ENCODE measurements around the gene MBNL1.

MBNL1 gene

GRCh38 chr3:152269831-152270734 is 1.4 kb downstream of the MBNL1 start:
- peak overlapping the region; percentile 93 for H3K4me3 ChIP-seq (ENCODE audit: low read depth, low read length)
- TF ChIP-seq KLF8 (tag by site-specific recombination; IDR thresholded peaks at IDR 0.05) (0 out of 2 replicates have a peak, but pooled peaks have one; percentile 11), KLF10 (tag by site-specific recombination; IDR thresholded peaks at IDR 0.05) (0 out of 2 replicates have a peak, but pooled peaks have one; percentile 52)
- TF ChIP-seq, protein P1, sequence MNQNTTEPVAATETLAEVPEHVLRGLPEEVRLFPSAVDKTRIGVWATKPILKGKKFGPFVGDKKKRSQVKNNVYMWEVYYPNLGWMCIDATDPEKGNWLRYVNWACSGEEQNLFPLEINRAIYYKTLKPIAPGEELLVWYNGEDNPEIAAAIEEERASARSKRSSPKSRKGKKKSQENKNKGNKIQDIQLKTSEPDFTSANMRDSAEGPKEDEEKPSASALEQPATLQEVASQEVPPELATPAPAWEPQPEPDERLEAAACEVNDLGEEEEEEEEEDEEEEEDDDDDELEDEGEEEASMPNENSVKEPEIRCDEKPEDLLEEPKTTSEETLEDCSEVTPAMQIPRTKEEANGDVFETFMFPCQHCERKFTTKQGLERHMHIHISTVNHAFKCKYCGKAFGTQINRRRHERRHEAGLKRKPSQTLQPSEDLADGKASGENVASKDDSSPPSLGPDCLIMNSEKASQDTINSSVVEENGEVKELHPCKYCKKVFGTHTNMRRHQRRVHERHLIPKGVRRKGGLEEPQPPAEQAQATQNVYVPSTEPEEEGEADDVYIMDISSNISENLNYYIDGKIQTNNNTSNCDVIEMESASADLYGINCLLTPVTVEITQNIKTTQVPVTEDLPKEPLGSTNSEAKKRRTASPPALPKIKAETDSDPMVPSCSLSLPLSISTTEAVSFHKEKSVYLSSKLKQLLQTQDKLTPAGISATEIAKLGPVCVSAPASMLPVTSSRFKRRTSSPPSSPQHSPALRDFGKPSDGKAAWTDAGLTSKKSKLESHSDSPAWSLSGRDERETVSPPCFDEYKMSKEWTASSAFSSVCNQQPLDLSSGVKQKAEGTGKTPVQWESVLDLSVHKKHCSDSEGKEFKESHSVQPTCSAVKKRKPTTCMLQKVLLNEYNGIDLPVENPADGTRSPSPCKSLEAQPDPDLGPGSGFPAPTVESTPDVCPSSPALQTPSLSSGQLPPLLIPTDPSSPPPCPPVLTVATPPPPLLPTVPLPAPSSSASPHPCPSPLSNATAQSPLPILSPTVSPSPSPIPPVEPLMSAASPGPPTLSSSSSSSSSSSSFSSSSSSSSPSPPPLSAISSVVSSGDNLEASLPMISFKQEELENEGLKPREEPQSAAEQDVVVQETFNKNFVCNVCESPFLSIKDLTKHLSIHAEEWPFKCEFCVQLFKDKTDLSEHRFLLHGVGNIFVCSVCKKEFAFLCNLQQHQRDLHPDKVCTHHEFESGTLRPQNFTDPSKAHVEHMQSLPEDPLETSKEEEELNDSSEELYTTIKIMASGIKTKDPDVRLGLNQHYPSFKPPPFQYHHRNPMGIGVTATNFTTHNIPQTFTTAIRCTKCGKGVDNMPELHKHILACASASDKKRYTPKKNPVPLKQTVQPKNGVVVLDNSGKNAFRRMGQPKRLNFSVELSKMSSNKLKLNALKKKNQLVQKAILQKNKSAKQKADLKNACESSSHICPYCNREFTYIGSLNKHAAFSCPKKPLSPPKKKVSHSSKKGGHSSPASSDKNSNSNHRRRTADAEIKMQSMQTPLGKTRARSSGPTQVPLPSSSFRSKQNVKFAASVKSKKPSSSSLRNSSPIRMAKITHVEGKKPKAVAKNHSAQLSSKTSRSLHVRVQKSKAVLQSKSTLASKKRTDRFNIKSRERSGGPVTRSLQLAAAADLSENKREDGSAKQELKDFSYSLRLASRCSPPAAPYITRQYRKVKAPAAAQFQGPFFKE (tag by site-specific recombination; IDR thresholded peaks at IDR 0.05; ENCODE audit: borderline replicate concordance) = no peak
- TF ChIP-seq, protein P2, sequence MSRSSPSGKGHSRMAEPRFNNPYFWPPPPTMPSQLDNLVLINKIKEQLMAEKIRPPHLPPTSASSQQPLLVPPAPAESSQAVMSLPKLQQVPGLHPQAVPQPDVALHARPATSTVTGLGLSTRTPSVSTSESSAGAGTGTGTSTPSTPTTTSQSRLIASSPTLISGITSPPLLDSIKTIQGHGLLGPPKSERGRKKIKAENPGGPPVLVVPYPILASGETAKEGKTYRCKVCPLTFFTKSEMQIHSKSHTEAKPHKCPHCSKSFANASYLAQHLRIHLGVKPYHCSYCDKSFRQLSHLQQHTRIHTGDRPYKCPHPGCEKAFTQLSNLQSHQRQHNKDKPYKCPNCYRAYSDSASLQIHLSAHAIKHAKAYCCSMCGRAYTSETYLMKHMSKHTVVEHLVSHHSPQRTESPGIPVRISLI (tag by site-specific recombination; IDR thresholded peaks at IDR 0.05) = peak; percentile 95
- H3K4me1 ChIP-seq (ENCODE audit: control insufficient read depth, insufficient read depth, low read length) = no peaks in the 10 kb centered on the region; the same call in 1 of the 2 replicates

GRCh38 chr3:152270937-152271336 is 2.2 kb downstream of the MBNL1 start:
- Histone ChIP-seq H3K27ac (ENCODE audit: extremely low read depth, low read depth, low read length) (no peak overlapping the region), H3K4me1 (ENCODE audit: control insufficient read depth, insufficient read depth, low read length) (no peaks in the 10 kb centered on the region; the same call in 1 of the 2 replicates), H3K4me3 (ENCODE audit: low read depth, low read length) (peak overlapping the region; percentile 93), H3K36me3 (ENCODE audit: control insufficient read depth in 2 of 2, insufficient read depth in 1 of 2, low read length in 2 of 2) (no peaks in the 10 kb centered on the region), H3K9me3 (ENCODE audit: control insufficient read depth, insufficient read depth, low read depth, low read length) (no peaks in the 10 kb centered on the region)
- ChIA-PET POLR2A (no interaction called here), CTCF (interaction anchor here (1.2 kb wide), 1 partner anchor 199 kb away, joined by 4 read pairs; no protein-coding TSS in a partner anchor)
- TF ChIP-seq ZNF621 (tag by site-specific recombination; IDR thresholded peaks at IDR 0.05) (no peak), ZNF785 (tag by site-specific recombination; IDR thresholded peaks at IDR 0.05) (no peak), YY1 (tag by site-specific recombination; IDR thresholded peaks at IDR 0.05) (no peak), ZNF670 (tag by site-specific recombination; IDR thresholded peaks at IDR 0.05; ENCODE audit: low read depth) (no peak), ZFP41 (tag by site-specific recombination; IDR thresholded peaks at IDR 0.05; ENCODE audit: borderline replicate concordance) (no peak), ZBTB21 (tag by site-specific recombination; IDR thresholded peaks at IDR 0.05) (no peak), ZNF214 (tag by site-specific recombination; IDR thresholded peaks at IDR 0.05; ENCODE audit: borderline replicate concordance) (no peak), ZNF768 (tag by site-specific recombination; IDR thresholded peaks at IDR 0.05) (no peak), ZNF776 (tag by site-specific recombination; IDR thresholded peaks at IDR 0.05; ENCODE audit: borderline replicate concordance) (no peak), ZBTB48 (tag by site-specific recombination; IDR thresholded peaks at IDR 0.05) (no peak), HOXA7 (CRISPR knock-in tag; IDR thresholded peaks at IDR 0.05; ENCODE audit: borderline replicate concordance) (no peak), SP2 (tag by site-specific recombination; IDR thresholded peaks at IDR 0.05) (no peak)
- TF ChIP-seq, protein P3, sequence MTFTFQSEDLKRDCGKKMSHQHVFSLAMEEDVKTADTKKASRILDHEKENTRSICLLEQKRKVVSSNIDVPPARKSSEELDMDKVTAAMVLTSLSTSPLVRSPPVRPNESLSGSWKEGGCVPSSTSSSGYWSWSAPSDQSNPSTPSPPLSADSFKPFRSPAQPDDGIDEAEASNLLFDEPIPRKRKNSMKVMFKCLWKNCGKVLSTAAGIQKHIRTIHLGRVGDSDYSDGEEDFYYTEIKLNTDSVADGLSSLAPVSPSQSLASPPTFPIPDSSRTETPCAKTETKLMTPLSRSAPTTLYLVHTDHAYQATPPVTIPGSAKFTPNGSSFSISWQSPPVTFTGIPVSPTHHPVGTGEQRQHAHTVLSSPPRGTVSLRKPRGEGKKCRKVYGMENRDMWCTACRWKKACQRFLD (tag by site-specific recombination; IDR thresholded peaks at IDR 0.05) = no peak
- TF ChIP-seq, protein P4, sequence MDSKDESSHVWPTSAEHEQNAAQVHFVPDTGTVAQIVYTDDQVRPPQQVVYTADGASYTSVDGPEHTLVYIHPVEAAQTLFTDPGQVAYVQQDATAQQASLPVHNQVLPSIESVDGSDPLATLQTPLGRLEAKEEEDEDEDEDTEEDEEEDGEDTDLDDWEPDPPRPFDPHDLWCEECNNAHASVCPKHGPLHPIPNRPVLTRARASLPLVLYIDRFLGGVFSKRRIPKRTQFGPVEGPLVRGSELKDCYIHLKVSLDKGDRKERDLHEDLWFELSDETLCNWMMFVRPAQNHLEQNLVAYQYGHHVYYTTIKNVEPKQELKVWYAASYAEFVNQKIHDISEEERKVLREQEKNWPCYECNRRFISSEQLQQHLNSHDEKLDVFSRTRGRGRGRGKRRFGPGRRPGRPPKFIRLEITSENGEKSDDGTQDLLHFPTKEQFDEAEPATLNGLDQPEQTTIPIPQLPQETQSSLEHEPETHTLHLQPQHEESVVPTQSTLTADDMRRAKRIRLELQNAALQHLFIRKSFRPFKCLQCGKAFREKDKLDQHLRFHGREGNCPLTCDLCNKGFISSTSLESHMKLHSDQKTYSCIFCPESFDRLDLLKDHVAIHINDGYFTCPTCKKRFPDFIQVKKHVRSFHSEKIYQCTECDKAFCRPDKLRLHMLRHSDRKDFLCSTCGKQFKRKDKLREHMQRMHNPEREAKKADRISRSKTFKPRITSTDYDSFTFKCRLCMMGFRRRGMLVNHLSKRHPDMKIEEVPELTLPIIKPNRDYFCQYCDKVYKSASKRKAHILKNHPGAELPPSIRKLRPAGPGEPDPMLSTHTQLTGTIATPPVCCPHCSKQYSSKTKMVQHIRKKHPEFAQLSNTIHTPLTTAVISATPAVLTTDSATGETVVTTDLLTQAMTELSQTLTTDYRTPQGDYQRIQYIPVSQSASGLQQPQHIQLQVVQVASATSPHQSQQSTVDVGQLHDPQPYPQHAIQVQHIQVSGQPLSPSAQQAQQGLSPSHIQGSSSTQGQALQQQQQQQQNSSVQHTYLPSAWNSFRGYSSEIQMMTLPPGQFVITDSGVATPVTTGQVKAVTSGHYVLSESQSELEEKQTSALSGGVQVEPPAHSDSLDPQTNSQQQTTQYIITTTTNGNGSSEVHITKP (tag by site-specific recombination; IDR thresholded peaks at IDR 0.05) = no peak

More at GRCh38 chr3:152269831-152270734, 1.4 kb downstream of the MBNL1 start:
- no peaks in the 10 kb centered on the region for H3K9me3 ChIP-seq (ENCODE audit: control insufficient read depth, insufficient read depth, low read depth, low read length)
- no peaks in the 10 kb centered on the region for H3K36me3 ChIP-seq (ENCODE audit: control insufficient read depth in 2 of 2, insufficient read depth in 1 of 2, low read length in 2 of 2)
- CTCF ChIA-PET = interaction anchor here (1.2 kb wide), 1 partner anchor 198 kb away, joined by 4 read pairs; no protein-coding TSS in a partner anchor
- POLR2A ChIA-PET = interaction anchor here (1.3 to 1.7 kb wide), 4 partner anchors 31 to 174 kb away, joined by 3 to 5 read pairs (median 4); no protein-coding TSS in a partner anchor
- H3K27ac ChIP-seq (ENCODE audit: extremely low read depth, low read depth, low read length) = peak overlapping the region; percentile 97

All from HEK293 (cell line).